K562 (cell line): Measurements from ENCODE around the gene PLA2G4C. TPM values are rescaled to one million over a fixed set of nuclear protein-coding genes. Genes with fewer than 3 reads are reported as not detected.

ENCODE experiments used
- ATAC-seq: fragments of 200-7000 bp; cut with Tn5 transposase; 3 replicates; pipeline ENCODE4 v1.9.1; 2020; ENCODE audit warnings: moderate library complexity
- BruUV-seq: library from RNA; stranded (reverse); fragments of 400-500 nt; replicated peaks from 2 replicates; lab custom pipeline; 2021; lab: Mats Ljungman, UMichigan
- CTCF ChIA-PET: fragments of 300-600 bp; formaldehyde crosslinking; extraction: SDS; loops from one replicate; lab custom pipeline; 2021; ENCODE audit warnings: low intra/inter-chr PET ratio; lab: Yijun Ruan, JAX
- POLR2A ChIA-PET: fragments of 300-600, 350-650 bp; sonication (Branson Sonifier 250); formaldehyde crosslinking; extraction: SDS; loops from one replicate; lab custom pipeline; 2021; ENCODE audit warnings: antibody characterized with exemption, inconsistent platforms; lab: Yijun Ruan, JAX
- DNase-seq, 4 experiments: peaks; one replicate each; pipeline versions ENCODE4 v3.0.0 to v3.0.0-alpha.2; 2011 to 2018; ENCODE audit warnings: low spot score in 3 of 4, mixed read lengths in 3 of 4; ENCODE audit errors: extremely low read depth in 1 of 4
- FAIRE-seq: peaks from 2 replicates; lab custom pipeline; 2011; peaks lifted over from hg19 to GRCh38; lab: Jason Lieb, UNC
- H2AFZ ChIP-seq: 2 replicates; pipeline ENCODE4 v1.6.0; 2011; ENCODE audit warnings: low read depth, low read length, control low read depth, inconsistent platforms
- H3K27ac ChIP-seq: fragments of 200-600 bp; 3 replicates; pipeline ENCODE4 v1.8.0; 2011; ENCODE audit warnings: low read depth, mild to moderate bottlenecking, control low read depth, inconsistent platforms, low read length, moderate library complexity, mixed read lengths; ENCODE audit errors: extremely low read depth
- H3K27me3 ChIP-seq, 2 experiments: fragments of 300-600 bp in 1 of 2; 2 replicates in 1 of 2; 3 replicates in 1 of 2; pipeline versions ENCODE4 v1.6.0 to v1.8.0; 2011; ENCODE audit warnings: inconsistent platforms in 2 of 2, low read length in 2 of 2, mild to moderate bottlenecking in 1 of 2, mixed read lengths in 1 of 2, moderate library complexity in 1 of 2; ENCODE audit not compliant: control insufficient read depth in 2 of 2, insufficient read depth in 2 of 2
- H3K36me3 ChIP-seq: fragments of 300-600 bp; 3 replicates; pipeline ENCODE4 v1.8.0; 2011; ENCODE audit warnings: mild to moderate bottlenecking, low read length, inconsistent platforms; ENCODE audit not compliant: control insufficient read depth, insufficient read depth
- H3K4me1 ChIP-seq, 2 experiments: fragments of 200-600 bp in 1 of 2; replicated peaks in 1 of 2; 2 replicates in 1 of 2; 3 replicates in 1 of 2; pipeline versions ENCODE4 v1.5.1 to v1.8.0; 2011; ENCODE audit warnings: inconsistent platforms in 2 of 2, low read length in 2 of 2, mild to moderate bottlenecking in 1 of 2, mixed read lengths in 1 of 2, moderate library complexity in 1 of 2; ENCODE audit not compliant: control insufficient read depth in 2 of 2, insufficient read depth in 2 of 2
- H3K4me2 ChIP-seq: 2 replicates; pipeline ENCODE4 v1.6.1; 2011; ENCODE audit warnings: low read length, control low read depth, inconsistent platforms, mixed read lengths; ENCODE audit not compliant: insufficient read depth
- H3K4me3 ChIP-seq: fragments of 200-600 bp; sonication (generic), shearing (Covaris generic); 2 replicates; pipeline ENCODE4 v1.5.1; 2016; ENCODE audit warnings: control low read depth, inconsistent platforms
- H3K79me2 ChIP-seq: fragments of 200-600 bp; 3 replicates; pipeline ENCODE4 v1.8.0; 2011; ENCODE audit warnings: low read length, inconsistent platforms; ENCODE audit not compliant: control insufficient read depth, insufficient read depth
- H3K9ac ChIP-seq, 2 experiments: 2 replicates each; pipeline versions ENCODE4 v1.6.0 to v1.6.1; 2011; ENCODE audit warnings: low read depth in 2 of 2, low read length in 2 of 2, control low read depth in 1 of 2, inconsistent platforms in 1 of 2, mild to moderate bottlenecking in 1 of 2, mixed read lengths in 1 of 2; ENCODE audit not compliant: insufficient read depth in 1 of 2
- H3K9me1 ChIP-seq: one replicate; pipeline ENCODE4 v1.6.0; 2011; ENCODE audit warnings: inconsistent platforms, mild to moderate bottlenecking, low read length, moderate library complexity; ENCODE audit not compliant: control insufficient read depth, insufficient read depth
- H3K9me3 ChIP-seq: replicated peaks from 2 replicates; pipeline ENCODE4 v1.5.1; 2011; ENCODE audit warnings: low read depth, low read length, inconsistent platforms; ENCODE audit not compliant: control insufficient read depth, insufficient read depth
- H4K20me1 ChIP-seq: replicated peaks from 2 replicates; pipeline ENCODE4 v1.6.1; 2011; ENCODE audit warnings: low read length, inconsistent platforms, mixed read lengths; ENCODE audit not compliant: control insufficient read depth, insufficient read depth
- ARHGAP35 ChIP-seq: fragments of 450-650 bp; IDR thresholded peaks from 2 replicates; pipeline ENCODE4 v1.6.1; 2018; ENCODE audit not compliant: partially characterized antibody
- CAMTA2 ChIP-seq: fragments of 250-450 bp; sonication (Bioruptor Pico); conservative IDR thresholded peaks from 2 replicates; pipeline ENCODE4 v1.5.1; 2022
- CHD1 ChIP-seq: fragments of 200-600 bp; sonication (generic); IDR thresholded peaks from one replicate; pipeline ENCODE4 v1.6.1; 2012; ENCODE audit warnings: mild to moderate bottlenecking, moderate library complexity, low read length, inconsistent platforms
- NRF1 ChIP-seq, 2 experiments: fragments of 450-650 bp; IDR thresholded peaks in 1 of 2; conservative IDR thresholded peaks in 1 of 2; 2 replicates each; pipeline ENCODE4 v1.6.1; 2014; ENCODE audit warnings: mild to moderate bottlenecking in 2 of 2
- POLR2G ChIP-seq: fragments of 200-400 bp; formaldehyde crosslinking; IDR thresholded peaks from 2 replicates; pipeline ENCODE4 v1.6.1; 2017; ENCODE audit warnings: low read depth, mild to moderate bottlenecking, antibody characterized with exemption, low read length, moderate library complexity
- RAD51 ChIP-seq: fragments of 450-650 bp; IDR thresholded peaks from 2 replicates; pipeline ENCODE4 v1.7.1; 2016; ENCODE audit warnings: low read depth, mild to moderate bottlenecking, borderline replicate concordance
- SIRT6 ChIP-seq: IDR thresholded peaks from one replicate; pipeline ENCODE4 v1.6.1; 2012; ENCODE audit warnings: low read depth, mild to moderate bottlenecking, control low read depth, inconsistent platforms, low read length, moderate library complexity
- ZBTB17 ChIP-seq: fragments of 450-650 bp; formaldehyde crosslinking; IDR thresholded peaks from 2 replicates; pipeline ENCODE4 v1.4.0; 2020; ENCODE audit warnings: mild to moderate bottlenecking
- ZNF23 ChIP-seq: fragments of 250-450 bp; sonication (Bioruptor Pico); IDR thresholded peaks from 2 replicates; pipeline ENCODE4 v1.4.0; 2020; ENCODE audit warnings: mild to moderate bottlenecking
- WGBS: fragments of 100-300 bp; shearing (Covaris generic); methylation state at CpG from one replicate; pipeline ENCODE4 v1.1.6; 2016; ENCODE audit warnings: low coverage, mixed read lengths; ENCODE audit not compliant: insufficient coverage; ENCODE audit errors: missing lambda C conversion rate; 5-methylcytosine and 5-hydroxymethylcytosine counted together
- in situ Hi-C: fragments of 300-500 bp; cut with MboI; formaldehyde crosslinking; loops from 4 replicates; pipeline ENCODE4 v1.15.0; 2018; ENCODE audit warnings: inconsistent platforms, mixed read lengths
- intact Hi-C: fragments of 100-400 bp; cut with micrococcal nuclease; formaldehyde crosslinking; loops from 2 replicates; pipeline ENCODE4 v1.14.2; 2022
- polyA plus RNA-seq, 8 experiments: library from polyadenylated mRNA; depleted of rRNA in 4 of 8; stranded (reverse) in 5 of 8; unstranded in 3 of 8; fragments of >200 nt; fragmentation: Nextera tagmentation in 2 of 8; fragmentation: Illumina TruSeq in 1 of 8; extraction: Ambion mirVana in 2 of 8; extraction: Trizol in 1 of 8; gene quantifications; 2 replicates each; pipeline versions ENCODE4 v1.2.1 to v1.2.3, GENCODE V29; 2011 to 2014; ENCODE audit warnings: inconsistent platforms in 1 of 8, missing spikeins in 1 of 8
- total RNA-seq, 7 experiments: library from RNA; depleted of rRNA in 6 of 7; stranded (reverse); fragments of >200 nt in 6 of 7; fragmentation: Illumina TruSeq in 2 of 7; extraction: Trizol in 2 of 7; gene quantifications; 2 replicates each; pipeline versions ENCODE4 v1.2.1 to v1.2.3, GENCODE V29; 2011 to 2021; ENCODE audit warnings: low replicate concordance in 1 of 7
- TF ChIP-seq, protein P1 (sequence below), 2 experiments: fragments of 450-650 bp; IDR thresholded peaks; 2 replicates each; pipeline ENCODE4 v1.6.1; 2016
- TF ChIP-seq, protein P2 (sequence below), 2 experiments: fragments of 150-350 bp in 1 of 2; IDR thresholded peaks; 2 replicates each; pipeline ENCODE4 v1.6.1; 2012 to 2016; ENCODE audit warnings: low read depth in 2 of 2, low read length in 2 of 2, mild to moderate bottlenecking in 1 of 2, moderate library complexity in 1 of 2

PLA2G4C gene
- total and polyA plus RNA-seq, 9 of the 15 experiments (the other 6 are each of a cell fraction or from before 2014, with no cell fraction given), result 0.27 to 0.35 (median 0.35) TPM; not detected in 6

DNA sequence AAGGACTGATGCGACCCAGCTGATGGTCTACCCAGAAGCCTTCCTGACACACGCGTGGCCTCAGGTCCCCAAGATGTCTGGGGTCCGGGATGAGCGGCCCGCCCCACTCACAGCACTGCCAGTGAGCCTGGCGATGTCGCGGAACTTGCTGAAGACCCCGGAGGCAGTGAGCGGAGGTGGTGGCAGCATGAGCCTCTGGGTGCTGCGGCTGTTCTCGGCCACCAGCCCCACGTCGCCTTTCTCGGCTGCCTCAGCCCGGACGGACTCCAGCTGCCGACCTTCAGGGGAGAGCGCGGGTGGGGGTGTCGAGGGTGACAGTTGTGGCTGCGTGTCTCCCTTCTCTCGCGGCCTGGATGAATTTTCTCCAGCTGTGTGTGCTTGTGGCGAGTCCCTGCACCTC is 26.8 kb upstream of the PLA2G4C start:
- H2AFZ ChIP-seq, result no peak overlapping the region
- H3K36me3 ChIP-seq, result peaks cover 76% of the 10 kb centered on the region; the same call in 2 of the 3 replicates
- no TSS peak for BruUV-seq
- no peaks in the 10 kb centered on the region for H3K9me3 ChIP-seq
- H3K4me1 ChIP-seq, result peaks cover 0 to 11% of the 10 kb centered on the region in 2 experiments; a peak in 1 of 5 replicates
- H3K27me3 ChIP-seq, result no peaks in the 10 kb centered on the region
- 94% methylated on average over 22 of the region's 26 CpGs for WGBS
- FAIRE-seq (no peak), DNase-seq (no peak), ATAC-seq (no peak)
- H3K9me1 ChIP-seq, result no peaks in the 10 kb centered on the region
- H3K79me2 ChIP-seq, result no peaks in the 10 kb centered on the region
- TF ChIP-seq POLR2G (peak; percentile 48), CAMTA2 (no peak), ARHGAP35 (no peak)
- POLR2A ChIA-PET, result interaction anchor here (0.5 to 1.3 kb wide), 5 partner anchors 10 to 144 kb away, joined by 3 to 4 read pairs (median 3); no protein-coding TSS in a partner anchor
- in situ Hi-C loops, result no loop called here
- no peak overlapping the region for H3K27ac ChIP-seq
- H3K4me2 ChIP-seq, result no peak overlapping the region
- CTCF ChIA-PET, result no interaction called here
- intact Hi-C loops, result no loop called here
- no peak overlapping the region for H3K9ac ChIP-seq
- no peaks in the 10 kb centered on the region for H4K20me1 ChIP-seq
- no peak overlapping the region for H3K4me3 ChIP-seq

DNA sequence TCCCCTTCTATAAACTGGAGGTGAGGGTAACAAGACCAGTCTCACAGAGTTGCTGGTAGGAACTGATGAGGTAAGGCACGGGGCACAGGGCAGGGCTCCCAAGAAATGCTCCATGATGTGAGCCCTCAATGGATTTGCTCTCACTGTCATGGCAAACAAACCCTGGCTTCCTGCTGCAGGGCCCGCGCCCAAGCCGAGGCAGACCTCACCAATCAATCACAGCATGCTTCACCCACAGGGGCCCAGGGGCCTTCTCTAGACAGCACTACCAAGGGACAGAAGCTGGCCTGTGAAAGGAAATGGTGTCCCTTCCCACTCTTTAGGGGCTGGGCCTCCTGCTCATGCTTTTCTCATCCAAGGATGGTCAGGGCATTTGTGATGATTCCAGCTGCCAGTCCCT is 25.9 kb upstream of the PLA2G4C start:
- Histone ChIP-seq H3K4me1 (peaks cover 0 to 11% of the 10 kb centered on the region in 2 experiments; a peak in 1 of 5 replicates), H3K79me2 (no peaks in the 10 kb centered on the region), H3K9ac (no peak overlapping the region), H3K9me3 (no peaks in the 10 kb centered on the region), H3K27me3 (no peaks in the 10 kb centered on the region), H3K9me1 (no peaks in the 10 kb centered on the region), H3K36me3 (peaks cover 79% of the 10 kb centered on the region; the same call in 2 of the 3 replicates), H3K4me3 (no peak overlapping the region), H2AFZ (no peak overlapping the region), H4K20me1 (no peaks in the 10 kb centered on the region), H3K4me2 (no peak overlapping the region), H3K27ac (no peak overlapping the region)
- in situ Hi-C loops (no loop called here), intact Hi-C loops (no loop called here)
- CTCF ChIA-PET, result no interaction called here
- BruUV-seq, result no TSS peak
- FAIRE-seq (no peak), ATAC-seq (peak; percentile 32; the same call in 2 of the 3 replicates), DNase-seq (no peak)
- 87% methylated on average over 4 of the region's 4 CpGs for WGBS
- POLR2A ChIA-PET, result interaction anchor here (0.6 to 1.3 kb wide), 3 partner anchors 11 to 22 kb away, joined by 3 to 4 read pairs (median 3); no protein-coding TSS in a partner anchor
- TF ChIP-seq RAD51 (no peak), SIRT6 (no peak), CHD1 (no peak), NRF1 (conservative IDR thresholded peaks at IDR 0.05 in 1 of 2, IDR thresholded peaks at IDR 0.05 in 1 of 2) (no peak), ZNF23 (peak; percentile 78), ZBTB17 (CRISPR knock-in tag) (peak; percentile 91)
- TF ChIP-seq, protein P1, sequence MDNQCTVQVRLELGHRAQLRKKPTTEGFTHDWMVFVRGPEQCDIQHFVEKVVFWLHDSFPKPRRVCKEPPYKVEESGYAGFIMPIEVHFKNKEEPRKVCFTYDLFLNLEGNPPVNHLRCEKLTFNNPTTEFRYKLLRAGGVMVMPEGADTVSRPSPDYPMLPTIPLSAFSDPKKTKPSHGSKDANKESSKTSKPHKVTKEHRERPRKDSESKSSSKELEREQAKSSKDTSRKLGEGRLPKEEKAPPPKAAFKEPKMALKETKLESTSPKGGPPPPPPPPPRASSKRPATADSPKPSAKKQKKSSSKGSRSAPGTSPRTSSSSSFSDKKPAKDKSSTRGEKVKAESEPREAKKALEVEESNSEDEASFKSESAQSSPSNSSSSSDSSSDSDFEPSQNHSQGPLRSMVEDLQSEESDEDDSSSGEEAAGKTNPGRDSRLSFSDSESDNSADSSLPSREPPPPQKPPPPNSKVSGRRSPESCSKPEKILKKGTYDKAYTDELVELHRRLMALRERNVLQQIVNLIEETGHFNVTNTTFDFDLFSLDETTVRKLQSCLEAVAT (IDR thresholded peaks at IDR 0.05), result peak in 1 of 2 experiments; percentile 81; a peak in 1 of 4 replicates
- TF ChIP-seq, protein P2, sequence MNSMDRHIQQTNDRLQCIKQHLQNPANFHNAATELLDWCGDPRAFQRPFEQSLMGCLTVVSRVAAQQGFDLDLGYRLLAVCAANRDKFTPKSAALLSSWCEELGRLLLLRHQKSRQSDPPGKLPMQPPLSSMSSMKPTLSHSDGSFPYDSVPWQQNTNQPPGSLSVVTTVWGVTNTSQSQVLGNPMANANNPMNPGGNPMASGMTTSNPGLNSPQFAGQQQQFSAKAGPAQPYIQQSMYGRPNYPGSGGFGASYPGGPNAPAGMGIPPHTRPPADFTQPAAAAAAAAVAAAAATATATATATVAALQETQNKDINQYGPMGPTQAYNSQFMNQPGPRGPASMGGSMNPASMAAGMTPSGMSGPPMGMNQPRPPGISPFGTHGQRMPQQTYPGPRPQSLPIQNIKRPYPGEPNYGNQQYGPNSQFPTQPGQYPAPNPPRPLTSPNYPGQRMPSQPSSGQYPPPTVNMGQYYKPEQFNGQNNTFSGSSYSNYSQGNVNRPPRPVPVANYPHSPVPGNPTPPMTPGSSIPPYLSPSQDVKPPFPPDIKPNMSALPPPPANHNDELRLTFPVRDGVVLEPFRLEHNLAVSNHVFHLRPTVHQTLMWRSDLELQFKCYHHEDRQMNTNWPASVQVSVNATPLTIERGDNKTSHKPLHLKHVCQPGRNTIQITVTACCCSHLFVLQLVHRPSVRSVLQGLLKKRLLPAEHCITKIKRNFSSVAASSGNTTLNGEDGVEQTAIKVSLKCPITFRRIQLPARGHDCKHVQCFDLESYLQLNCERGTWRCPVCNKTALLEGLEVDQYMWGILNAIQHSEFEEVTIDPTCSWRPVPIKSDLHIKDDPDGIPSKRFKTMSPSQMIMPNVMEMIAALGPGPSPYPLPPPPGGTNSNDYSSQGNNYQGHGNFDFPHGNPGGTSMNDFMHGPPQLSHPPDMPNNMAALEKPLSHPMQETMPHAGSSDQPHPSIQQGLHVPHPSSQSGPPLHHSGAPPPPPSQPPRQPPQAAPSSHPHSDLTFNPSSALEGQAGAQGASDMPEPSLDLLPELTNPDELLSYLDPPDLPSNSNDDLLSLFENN (IDR thresholded peaks at IDR 0.05; ENCODE audit: low read depth in 2 of 2, low read length in 2 of 2), result 0 out of 4 replicates have a peak, but pooled peaks of 1 of the 2 experiments have one; percentile 22
